Subcutaneous adipose tissue (tissue), 4 donors: ENCODE measurements around the gene POC1A. TPM values are rescaled to one million over a fixed set of nuclear protein-coding genes. Genes with fewer than 3 reads are reported as not detected.

ENCODE experiments used
- CTCF ChIP-seq: fragments of 450-650 bp; IDR thresholded peaks from one replicate; pipeline ENCODE4 v1.5.1; 2016; ENCODE audit warnings: low read depth, mild to moderate bottlenecking, control low read depth, antibody characterized with exemption, moderate library complexity
- total RNA-seq, 4 donors: library from RNA; depleted of rRNA; stranded (reverse); fragments of >200 nt; gene quantifications; one replicate each; pipeline ENCODE4 v1.1.0, GENCODE V29; 2016

Gene POC1A
- total RNA-seq, 4 donors from 2014 or later = 0.38 to 2.4 (median 1.2) TPM

DNA sequence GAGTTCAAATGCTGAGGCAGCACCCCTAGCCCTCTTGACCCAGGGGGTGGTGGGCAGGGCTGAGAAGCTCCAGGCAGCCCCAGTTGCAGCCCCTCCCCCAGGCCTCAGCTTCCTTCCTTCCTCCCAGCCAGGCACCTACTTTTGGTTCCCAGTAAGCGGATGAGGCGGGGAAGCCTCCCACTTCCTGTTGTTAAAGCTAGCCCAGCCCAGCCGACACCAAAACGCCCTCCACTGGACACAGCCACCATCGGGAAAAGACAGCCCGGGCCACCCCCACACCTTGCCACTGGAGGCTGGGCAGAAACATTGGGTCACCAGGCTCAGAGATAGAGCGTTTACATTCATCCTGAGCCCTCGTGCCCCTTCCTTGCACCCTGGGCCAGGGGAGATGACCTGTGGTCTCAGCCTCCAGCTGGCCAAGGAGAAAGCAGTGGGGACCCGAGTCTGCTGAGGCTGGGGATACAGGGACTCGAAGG lies 101.4 kb downstream of the POC1A start:
- no peak for TF ChIP-seq CTCF

GRCh38 chr3:52051444-52051843 lies 102.8 kb downstream of the POC1A start:
- no peak for TF ChIP-seq CTCF

- no peak for TF ChIP-seq CTCF
Measured at GRCh38 chr3:52050571-52050970, 103.7 kb downstream of the POC1A start.

GRCh38 chr3:52049503-52049902 lies 104.7 kb downstream of the POC1A start:
- TF ChIP-seq CTCF = no peak

DNA sequence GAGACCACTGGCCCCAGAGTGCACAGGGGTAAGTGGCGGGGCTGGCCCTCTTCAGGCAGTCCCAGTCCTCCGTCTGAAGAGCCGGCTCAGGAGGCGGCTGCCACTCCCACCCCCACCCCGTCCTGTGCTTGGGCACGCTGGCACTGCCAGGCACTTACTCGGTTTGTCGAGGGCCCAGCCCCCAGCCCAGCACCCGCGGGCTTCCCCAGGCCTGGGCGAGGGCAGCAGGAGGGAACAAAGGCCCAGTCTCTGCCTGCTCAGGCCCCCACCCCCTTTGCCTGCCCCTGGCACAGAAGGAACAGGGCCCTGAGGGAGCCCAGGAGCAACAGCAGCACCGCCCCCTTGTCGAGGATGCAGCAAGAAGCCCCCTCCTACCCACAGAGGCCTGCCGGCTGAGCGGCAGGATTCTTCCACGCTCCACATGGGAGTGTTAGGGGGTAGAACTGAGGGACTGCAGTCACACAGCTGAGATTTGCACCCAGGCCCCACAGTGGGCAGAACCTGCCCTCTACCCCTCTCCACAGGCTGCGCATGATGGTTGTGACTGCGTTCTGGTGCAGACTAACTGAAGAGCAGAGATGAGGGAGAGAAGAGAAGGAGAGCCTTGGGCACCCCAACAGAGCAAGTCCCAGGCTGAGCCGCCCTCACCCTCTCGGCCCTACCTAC lies 106.8 kb downstream of the POC1A start:
- no peak for TF ChIP-seq CTCF

DNA sequence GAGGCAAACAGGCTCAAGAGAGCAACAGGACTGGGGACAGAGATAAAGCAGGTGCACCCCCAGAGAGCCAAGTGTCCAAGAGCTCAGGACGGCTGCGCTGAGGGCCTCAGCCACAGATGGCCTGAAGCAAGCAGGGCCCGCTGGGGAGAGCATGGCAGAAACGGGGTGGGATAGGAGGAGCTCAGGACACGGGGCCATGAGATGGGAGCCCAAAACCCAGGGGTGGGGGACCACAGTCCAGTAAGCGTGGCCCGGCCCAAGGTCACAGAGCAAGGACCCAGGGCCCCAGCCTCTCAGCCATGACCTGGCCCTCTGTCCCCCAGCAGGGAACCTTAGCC lies 107.4 kb downstream of the POC1A start:
- TF ChIP-seq CTCF = no peak

GRCh38 chr3:52046186-52046901 lies 107.9 kb downstream of the POC1A start:
- TF ChIP-seq CTCF = no peak
